Omental fat pad (tissue), 4 donors: ENCODE measurements around the gene UQCC5. TPM values are rescaled to one million over a fixed set of nuclear protein-coding genes. Genes with fewer than 3 reads are reported as not detected.

Experiments
- ATAC-seq: fragments of 150-250 bp; one replicate; pipeline ENCODE4 v1.9.1; 2016; ENCODE audit warnings: mild to moderate bottlenecking, moderate library complexity; ENCODE audit not compliant: low FRiP score
- DNase-seq: peaks from one replicate; pipeline ENCODE4 v3.0.0-alpha.2; 2019; ENCODE audit warnings: low spot score
- total RNA-seq, 4 donors: library from RNA; depleted of rRNA; stranded (reverse); fragments of >200 nt; gene quantifications; one replicate each; pipeline ENCODE4 v1.1.0, GENCODE V29; 2016
- TF ChIP-seq, protein P1 (sequence below), 3 donors: fragments of 450-650 bp; IDR thresholded peaks; one replicate each; pipeline ENCODE4 v1.5.1; 2016 to 2017; ENCODE audit warnings: antibody characterized with exemption in 3 of 3, mild to moderate bottlenecking in 3 of 3, moderate library complexity in 2 of 3

Gene UQCC5
- total RNA-seq, 4 donors from 2014 or later, result 3.2 to 27.9 (median 13.8) TPM

DNA sequence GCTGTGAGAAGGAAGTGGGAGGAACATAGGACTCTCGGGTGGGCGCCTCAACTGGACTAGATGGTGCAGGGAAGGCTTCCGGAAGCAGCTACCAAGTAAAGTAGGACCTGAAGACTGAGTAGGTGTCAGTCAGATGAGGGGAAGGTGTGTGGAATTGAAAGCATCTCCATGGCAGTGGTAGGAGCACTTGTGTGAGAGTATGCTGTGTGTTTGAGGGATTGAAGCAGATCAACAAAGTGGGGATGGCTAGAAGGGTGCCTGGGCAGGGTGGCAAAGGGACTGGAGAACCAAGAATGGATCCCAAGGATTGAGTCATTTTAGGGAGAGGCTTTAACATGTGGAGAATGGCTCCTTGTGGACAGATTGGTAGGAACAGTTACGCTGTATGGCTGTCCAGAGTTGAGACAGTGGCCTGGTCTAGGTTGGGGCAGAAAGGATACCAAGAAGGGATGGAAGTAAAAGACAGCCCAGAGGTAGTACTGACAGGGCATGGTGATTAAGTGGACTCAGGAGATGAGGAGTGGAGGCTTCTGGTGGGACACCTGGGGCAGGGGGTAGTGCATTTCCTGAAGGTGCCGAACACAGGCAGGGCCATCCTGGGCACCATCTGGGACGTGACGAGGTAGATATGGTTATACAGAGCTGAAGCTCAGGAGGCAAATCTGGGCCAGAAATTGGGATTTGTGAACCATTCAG lies 1.5 kb downstream of the UQCC5 start:
- TF ChIP-seq, protein P1, sequence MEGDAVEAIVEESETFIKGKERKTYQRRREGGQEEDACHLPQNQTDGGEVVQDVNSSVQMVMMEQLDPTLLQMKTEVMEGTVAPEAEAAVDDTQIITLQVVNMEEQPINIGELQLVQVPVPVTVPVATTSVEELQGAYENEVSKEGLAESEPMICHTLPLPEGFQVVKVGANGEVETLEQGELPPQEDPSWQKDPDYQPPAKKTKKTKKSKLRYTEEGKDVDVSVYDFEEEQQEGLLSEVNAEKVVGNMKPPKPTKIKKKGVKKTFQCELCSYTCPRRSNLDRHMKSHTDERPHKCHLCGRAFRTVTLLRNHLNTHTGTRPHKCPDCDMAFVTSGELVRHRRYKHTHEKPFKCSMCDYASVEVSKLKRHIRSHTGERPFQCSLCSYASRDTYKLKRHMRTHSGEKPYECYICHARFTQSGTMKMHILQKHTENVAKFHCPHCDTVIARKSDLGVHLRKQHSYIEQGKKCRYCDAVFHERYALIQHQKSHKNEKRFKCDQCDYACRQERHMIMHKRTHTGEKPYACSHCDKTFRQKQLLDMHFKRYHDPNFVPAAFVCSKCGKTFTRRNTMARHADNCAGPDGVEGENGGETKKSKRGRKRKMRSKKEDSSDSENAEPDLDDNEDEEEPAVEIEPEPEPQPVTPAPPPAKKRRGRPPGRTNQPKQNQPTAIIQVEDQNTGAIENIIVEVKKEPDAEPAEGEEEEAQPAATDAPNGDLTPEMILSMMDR (IDR thresholded peaks at IDR 0.05), result no peak
- DNase-seq (no peak), ATAC-seq (no peak)

DNA sequence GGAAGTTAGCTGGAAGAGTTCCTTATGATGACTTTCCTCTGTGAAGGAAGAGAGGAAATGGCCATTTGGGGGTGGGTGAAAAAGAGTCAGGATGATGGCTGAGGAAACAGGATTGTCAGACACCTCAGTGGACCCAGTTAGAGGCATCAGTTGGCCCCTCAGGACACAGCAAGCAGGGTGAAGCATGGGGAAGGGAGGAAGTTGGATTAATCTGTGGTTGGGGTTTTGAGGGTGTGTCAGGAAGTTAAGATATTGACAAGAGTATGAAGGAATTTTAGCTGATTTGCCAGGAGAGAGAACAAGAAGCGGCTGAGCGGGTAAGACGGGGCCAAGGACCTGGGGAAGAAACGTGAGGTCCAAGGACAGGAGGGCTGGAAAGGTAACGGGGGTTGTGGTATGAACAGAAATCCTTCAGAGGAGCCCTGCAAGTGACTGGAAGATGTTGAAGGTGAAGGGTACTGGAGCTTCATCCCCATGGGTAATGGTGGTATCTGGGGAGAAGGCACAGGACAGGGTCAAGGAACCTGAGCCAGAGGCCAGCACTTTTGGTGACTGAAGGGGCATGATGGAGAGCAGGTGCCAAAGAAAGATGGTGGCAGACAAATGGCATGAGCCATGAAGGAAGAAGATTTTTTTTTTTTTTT lies 2.7 kb downstream of the UQCC5 start:
- ATAC-seq (no peak), DNase-seq (no peak)
- TF ChIP-seq, protein P1 (IDR thresholded peaks at IDR 0.05), result no peak

DNA sequence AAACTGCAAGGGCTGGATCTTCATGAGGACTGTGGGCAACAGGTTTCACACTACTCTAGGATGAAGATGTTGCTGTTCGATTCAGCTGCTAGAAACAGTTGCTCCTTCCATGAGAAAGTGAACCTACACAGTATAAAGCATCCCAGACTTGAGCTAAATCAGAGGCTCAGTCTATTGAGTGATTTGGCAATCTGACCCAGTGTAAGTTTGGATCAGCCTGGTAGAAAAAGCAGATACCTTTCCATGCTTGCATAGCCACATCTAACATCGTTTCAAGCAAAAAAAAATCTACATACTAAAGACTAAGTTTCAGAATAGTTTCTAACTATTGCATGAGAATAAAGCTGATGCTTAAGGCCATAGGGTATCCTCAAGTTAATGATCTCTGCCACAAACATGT lies 4.6 kb downstream of the UQCC5 start:
- DNase-seq (no peak), ATAC-seq (no peak)
- TF ChIP-seq, protein P1 (IDR thresholded peaks at IDR 0.05), result no peak

DNA sequence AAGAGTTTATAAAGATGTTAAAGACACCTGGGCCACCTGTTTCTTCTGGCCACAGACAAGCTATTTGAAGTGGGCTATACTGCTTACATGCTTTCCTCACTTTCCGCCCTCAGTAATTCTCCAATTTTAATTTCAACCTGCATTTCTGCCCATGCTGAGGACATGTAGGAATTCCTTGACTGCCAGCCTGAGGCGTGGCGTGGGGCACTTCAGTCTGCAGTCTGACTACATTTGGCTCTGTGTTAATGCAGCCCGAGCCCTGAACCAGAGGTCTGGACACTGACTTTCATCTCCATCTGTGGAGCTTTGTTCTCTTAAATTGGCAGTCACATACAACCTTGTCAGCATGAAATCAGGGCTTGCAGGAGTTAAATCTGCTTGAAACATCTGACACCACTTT lies 8.5 kb downstream of the UQCC5 start:
- TF ChIP-seq, protein P1 (IDR thresholded peaks at IDR 0.05), result no peak
- DNase-seq (no peak), ATAC-seq (no peak)

DNA sequence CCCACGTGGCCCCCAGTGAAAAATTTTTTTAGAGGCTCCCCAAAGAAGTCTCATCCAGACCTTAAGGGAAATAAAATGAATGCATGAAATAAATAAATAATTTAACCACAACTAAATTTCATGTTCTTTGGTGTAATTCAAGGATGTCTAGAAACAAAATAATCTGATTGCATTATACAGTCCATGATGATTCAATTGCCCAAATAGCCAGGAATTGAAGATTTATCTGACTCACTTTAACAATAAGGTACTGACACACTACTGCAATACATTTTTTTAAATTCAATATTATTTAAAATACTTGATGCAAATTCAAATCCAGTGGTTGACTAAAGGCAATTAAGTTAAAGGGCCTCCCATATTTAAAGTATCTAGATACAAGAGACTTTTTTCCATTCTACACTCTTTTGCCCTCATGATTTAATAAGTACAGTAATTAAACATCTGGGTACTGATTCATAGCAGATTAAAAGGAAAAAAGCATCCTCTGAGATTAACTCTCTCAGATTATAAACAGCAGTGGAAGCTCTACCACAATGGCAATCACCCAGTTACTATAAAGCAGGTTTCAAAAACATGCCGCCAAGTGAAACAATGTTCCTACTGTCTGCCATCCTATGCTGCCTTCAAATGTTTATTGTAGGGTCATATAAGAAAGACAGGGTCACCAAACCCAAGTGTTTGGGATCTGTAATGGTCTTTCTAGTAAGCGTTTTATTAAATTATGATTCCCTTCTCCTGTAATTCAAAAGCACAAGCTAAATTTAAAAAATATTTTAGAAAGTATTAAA lies 9.9 kb downstream of the UQCC5 start:
- TF ChIP-seq, protein P1 (IDR thresholded peaks at IDR 0.05), result no peak
- no peak for ATAC-seq
- no peak for DNase-seq

DNA sequence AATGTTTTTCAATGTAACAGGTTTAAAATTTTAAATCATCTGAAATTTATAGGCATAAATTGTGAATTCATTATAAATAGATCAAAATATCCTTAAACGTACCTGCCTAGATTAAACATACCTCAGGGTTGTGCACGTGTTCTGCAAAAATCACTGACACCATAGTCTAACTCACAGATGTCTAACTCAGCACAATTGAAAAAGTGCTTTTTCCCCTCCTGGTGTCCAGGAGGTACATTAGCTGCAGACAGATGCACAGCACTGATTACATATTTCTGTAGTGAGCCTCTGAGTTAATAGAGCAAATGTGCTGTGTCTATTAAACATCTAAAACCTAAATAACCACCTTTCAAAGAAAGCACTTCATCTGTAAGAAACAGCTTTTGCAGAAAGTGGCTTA lies 10.7 kb downstream of the UQCC5 start:
- TF ChIP-seq, protein P1 (IDR thresholded peaks at IDR 0.05), result no peak
- ATAC-seq (no peak), DNase-seq (no peak)
